GM13976 (cell line): ENCODE results near the gene PDK4.

Source experiments
- DNase-seq: peaks from one replicate; pipeline ENCODE4 v3.0.0; 2012; ENCODE audit warnings: low spot score
- in situ Hi-C: fragments of 300-500 bp; cut with MboI; formaldehyde crosslinking; loops from one replicate; pipeline ENCODE4 v1.12.0; 2022; ENCODE audit warnings: low sequenced_read_pairs, mixed read lengths, inconsistent platforms; ENCODE audit not compliant: unreplicated experiment
- TF ChIP-seq, protein P1 (sequence below): IDR thresholded peaks from 2 replicates; pipeline ENCODE4 v1.5.1; 2012; ENCODE audit warnings: borderline replicate concordance, mild to moderate bottlenecking; ENCODE audit not compliant: insufficient read depth; ENCODE audit errors: extremely low read depth, missing control alignments, control extremely low read depth

Gene PDK4

DNA sequence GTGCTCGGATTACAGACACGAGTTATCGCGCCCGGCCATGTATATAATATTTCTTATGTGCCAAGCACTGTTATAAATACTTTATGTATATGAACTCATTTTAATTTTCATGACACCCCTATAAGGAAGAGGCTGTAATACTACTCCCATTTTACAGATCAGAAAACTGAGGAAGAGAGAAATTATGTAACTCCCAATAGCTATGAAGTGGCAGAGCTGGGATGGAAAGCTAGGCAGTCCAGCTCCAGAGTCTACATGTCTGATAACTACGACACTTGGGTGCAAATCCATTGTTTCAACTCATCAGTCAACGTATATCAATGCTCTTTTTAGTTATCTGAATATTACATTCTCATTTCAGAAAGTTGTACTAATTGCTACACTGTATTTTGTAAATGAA lies 17.0 kb downstream of the PDK4 start:
- TF ChIP-seq, protein P1, sequence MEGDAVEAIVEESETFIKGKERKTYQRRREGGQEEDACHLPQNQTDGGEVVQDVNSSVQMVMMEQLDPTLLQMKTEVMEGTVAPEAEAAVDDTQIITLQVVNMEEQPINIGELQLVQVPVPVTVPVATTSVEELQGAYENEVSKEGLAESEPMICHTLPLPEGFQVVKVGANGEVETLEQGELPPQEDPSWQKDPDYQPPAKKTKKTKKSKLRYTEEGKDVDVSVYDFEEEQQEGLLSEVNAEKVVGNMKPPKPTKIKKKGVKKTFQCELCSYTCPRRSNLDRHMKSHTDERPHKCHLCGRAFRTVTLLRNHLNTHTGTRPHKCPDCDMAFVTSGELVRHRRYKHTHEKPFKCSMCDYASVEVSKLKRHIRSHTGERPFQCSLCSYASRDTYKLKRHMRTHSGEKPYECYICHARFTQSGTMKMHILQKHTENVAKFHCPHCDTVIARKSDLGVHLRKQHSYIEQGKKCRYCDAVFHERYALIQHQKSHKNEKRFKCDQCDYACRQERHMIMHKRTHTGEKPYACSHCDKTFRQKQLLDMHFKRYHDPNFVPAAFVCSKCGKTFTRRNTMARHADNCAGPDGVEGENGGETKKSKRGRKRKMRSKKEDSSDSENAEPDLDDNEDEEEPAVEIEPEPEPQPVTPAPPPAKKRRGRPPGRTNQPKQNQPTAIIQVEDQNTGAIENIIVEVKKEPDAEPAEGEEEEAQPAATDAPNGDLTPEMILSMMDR, result no peak
- DNase-seq, result no peak
- in situ Hi-C loops, result no loop called here

DNA sequence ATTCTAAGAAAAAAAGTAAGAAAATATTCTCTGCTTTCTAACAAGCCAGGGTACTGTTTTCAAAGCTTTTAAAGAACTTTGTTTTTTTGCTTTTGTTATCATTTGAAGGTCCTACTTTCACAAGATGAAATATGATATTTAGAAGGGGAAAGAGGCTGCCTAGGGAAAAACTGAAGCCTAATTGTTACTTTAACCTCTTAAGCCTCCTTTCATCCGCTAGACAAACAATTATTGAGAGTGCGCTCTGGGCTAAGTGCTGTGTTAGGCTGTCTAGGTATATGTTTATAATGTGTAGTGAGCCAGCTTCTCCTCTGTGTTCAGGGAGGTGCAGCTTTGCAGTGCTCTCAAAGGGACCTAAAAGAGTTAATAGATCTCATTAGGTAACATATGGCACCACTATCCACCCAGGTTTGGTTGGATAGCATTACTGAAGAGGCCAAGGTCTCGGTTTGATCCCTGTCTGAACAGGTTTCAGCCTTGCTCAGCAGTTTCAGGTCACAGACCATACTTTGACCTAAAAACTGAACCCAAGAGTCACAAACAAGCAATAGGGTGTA lies 17.9 kb downstream of the PDK4 start:
- TF ChIP-seq, protein P1, result no peak

DNA sequence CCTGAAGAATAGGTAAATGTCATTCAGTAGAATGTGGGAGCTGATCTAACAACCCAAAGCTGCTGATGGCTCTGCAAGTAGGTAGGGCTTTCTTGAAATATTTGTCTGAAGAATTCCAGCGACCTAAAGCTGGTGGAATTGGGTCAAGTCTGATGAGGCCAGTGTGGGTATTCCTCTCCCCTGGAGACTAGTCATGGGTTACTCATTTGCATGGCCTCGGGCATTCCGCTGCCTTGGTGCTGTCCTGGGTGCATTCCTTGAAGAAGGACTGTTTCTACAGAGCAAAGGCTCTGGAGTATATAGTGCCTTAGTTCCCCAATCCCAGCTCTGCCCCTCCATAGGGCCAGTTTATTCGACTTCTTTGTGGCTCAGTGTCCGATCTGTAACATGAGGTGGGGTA lies 19.2 kb downstream of the PDK4 start:
- TF ChIP-seq, protein P1, result no peak
- DNase-seq, result no peak
- in situ Hi-C loops, result no loop called here

More for the DNA sequence above, 17.9 kb downstream of the PDK4 start:
- in situ Hi-C loops, result no loop called here
- DNase-seq, result no peak

DNA sequence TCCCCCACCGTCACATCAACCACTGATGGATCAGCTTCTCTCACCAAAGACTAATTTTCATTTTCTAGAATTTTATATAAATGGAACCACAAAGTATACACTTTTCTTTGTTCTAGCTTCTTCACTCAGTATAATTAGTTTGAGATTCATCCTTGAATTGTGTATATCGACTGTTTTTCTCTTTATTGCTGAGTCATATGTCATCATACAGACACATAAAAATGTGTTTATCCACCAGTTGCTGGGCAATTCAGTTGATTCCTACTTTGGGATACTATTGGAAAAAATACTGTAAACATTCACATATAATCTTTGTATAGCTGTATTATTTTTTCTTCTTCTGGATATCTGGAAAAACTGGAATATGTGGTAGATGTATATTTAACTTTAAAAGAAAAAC lies 26.6 kb downstream of the PDK4 start:
- in situ Hi-C loops, result no loop called here
- TF ChIP-seq, protein P1, result no peak
- DNase-seq, result no peak

DNA sequence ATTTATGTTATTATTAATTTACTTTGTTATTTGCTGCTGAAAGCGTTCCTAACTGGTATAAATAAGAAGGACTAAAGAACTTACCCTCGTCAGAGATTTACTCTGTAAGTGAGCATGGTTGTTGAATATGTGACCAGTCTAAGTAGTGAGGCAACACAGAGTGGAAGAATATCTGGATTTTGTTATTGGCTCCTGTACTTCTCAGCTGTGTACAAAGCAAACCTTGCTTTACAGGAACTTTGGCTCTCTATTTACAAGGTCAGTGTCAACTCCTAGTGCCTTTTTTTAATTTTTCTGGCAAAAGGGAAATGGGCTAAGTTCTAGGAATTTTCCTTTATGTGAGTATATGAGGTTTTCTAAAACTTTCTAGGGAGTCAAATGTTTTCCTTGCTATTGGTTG lies 35.6 kb downstream of the PDK4 start:
- TF ChIP-seq, protein P1, result no peak
- in situ Hi-C loops, result no loop called here
- no peak for DNase-seq

DNA sequence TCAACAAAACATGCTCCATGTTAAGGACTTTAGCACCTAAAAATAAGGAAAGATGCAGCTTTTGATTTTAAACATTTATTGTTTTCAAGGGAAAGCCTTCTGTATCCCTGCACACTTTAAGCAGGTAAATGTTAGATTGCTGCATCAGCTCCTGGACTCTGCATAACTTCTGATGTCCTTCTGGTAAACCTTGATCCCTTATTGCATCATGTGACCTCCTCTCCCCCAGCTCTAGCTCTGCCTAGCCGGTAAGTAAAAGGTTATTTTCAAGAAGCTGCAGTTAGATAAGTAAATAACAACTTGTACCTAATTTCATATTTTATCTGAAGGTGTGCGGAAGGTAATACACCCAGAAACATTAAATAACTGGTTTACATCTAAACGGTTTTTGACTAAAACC lies 37.5 kb downstream of the PDK4 start:
- DNase-seq, result no peak
- in situ Hi-C loops, result no loop called here
- TF ChIP-seq, protein P1, result no peak
